ENCODE measurements around the gene RARRES1.
A peak's percentile ranks its signal among the peaks of the same experiment; 100 is the strongest.

The RARRES1 gene

DNA sequence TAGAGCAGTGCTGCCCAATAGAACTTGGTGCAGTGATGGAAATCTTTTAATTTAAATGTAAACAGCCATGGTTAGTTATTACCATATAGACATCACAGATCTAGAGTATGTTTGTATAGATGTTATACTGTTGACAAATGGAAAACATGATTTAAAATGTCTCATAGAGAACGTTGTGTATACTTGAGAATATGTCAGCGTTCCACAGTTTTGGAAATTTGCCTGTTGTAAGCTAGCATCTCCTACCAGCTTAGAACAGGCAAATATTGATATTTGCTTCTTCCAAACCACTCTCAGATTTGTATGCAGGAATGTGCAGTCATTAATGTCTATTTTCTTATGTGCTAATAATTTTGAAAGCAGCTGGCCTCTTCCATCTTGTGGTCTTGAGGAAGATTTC is 51.4 kb downstream of the RARRES1 start:
- no peak for DNase-seq

- DNase-seq = peak; percentile 96
These were observed 52.7 kb downstream of the RARRES1 start for GRCh38 chr3:158679547-158680000.

GRCh38 chr3:158678687-158679086 is 53.6 kb downstream of the RARRES1 start:
- no peak for DNase-seq

DNA sequence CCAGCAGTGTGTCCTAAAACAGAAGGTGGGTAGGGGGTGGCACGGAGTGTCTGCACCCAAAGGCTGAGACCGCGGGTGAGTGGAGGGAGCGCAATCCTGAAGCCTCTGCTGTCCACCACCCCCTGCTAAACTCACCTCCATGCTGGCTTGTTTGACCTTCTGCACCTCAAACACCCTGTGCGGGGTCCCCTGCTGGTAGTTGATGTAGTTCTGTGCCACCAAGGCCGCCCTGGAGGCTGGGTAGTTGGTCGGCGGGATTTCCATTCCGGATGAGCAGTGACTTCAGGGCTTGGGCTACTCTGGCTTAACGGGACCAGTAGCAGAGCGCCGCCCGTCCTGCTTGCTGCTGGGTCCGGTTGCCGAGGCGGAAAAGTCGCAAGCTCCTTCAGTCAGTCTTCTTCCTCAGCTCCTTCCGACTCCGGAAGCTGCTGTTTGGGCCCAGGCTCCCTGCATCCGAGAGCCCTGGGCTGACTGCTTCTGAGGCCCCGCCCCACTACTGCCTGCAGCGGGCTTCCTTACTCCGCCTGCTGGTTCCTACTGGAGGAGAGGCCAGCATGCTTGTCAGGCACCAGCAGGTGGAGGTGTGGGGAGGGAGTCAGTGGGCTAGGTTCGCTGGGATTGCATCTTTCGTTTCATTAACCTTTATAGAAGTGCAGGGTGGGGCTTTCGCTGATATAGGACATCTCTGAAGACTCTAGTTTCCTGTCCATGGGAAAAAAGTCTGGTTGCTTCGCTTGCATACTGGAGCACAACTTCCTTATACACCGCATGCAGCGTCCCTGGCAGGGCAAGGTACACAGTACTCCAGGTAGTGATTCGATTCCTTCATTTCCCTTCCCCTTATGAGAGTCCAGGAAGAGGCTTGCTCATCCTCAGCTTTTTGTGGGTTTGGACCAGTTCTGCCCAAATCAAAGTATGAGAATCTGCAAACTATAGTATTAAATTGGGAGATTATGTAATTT is 59.8 kb downstream of the RARRES1 start, which contains the start of gene LXN:
Gene LXN (minus strand): TSS at position 434 of the 962 bp plus-strand sequence. CDS start 170 bp downstream, at position 264.
- peak; percentile 96 for DNase-seq

GRCh38 chr3:158671821-158672214 is 60.4 kb downstream of the RARRES1 start:
- DNase-seq = peak; percentile 47

GRCh38 chr3:158668506-158668905 is 63.8 kb downstream of the RARRES1 start:
- DNase-seq = no peak

- no peak for DNase-seq
These were observed 65.8 kb downstream of the RARRES1 start for GRCh38 chr3:158666416-158666815.

- no peak for DNase-seq
These were observed 68.4 kb downstream of the RARRES1 start for GRCh38 chr3:158663832-158664231.

GRCh38 chr3:158663246-158663645 is 69.0 kb downstream of the RARRES1 start:
- DNase-seq = no peak

DNA sequence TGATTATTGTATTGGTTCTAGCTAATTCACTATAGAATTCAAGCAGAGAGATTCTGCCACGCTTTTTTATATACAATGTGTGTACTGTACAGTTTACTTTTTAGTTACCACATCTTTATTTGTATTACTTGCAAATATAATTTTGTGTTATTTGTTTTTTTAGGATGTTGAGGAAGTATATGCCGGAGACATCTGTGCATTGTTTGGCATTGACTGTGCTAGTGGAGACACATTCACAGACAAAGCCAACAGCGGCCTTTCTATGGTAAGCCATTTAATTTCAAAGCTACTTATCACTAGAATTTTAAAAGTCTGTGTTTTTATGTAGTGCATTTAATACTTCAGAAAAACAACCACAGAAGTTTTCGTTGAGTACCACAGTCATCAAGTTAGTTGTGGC is 71.5 kb downstream of the RARRES1 start:
- no peak for DNase-seq

GRCh38 chr3:158659454-158660237 is 72.6 kb downstream of the RARRES1 start:
- peak; percentile 92 for DNase-seq

DNA sequence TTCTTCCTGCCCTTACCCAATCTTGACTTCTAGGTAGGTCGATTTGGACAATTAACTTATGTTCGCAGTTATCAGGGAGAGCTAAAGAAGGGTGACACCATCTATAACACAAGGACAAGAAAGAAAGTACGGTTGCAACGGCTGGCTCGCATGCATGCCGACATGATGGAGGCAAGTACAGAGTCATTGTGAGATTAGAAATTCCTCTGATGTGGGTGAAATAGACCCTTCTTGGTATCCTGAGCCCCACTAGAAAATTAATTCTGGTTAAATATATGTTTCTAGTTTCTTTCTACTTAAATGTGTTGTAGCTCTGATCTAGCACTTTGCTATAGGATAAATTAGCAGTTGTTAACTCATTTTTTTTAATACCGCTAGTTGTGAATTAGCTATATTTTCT is 73.4 kb downstream of the RARRES1 start:
- DNase-seq = no peak

DNA sequence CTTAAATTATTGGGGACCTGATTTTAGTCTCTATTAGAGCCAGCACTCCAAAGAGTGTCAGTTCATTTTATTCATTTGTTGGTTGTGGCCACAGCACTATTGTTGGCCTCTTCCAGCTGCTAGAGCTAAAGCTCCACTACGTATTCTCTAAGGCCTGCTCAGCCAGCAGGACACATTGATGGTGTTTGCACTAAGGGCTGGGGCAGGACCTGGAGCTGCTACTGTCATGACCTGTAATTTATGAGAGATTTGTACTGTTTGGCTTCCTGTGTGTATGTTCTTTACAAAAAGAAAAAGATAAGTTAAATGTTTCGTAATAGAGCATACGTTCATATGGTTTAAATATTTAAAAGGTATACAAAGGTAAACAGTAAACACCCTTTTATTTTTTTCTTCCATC is 79.8 kb downstream of the RARRES1 start:
- DNase-seq = no peak

- no peak for DNase-seq
These were observed 81.1 kb downstream of the RARRES1 start for GRCh38 chr3:158651192-158651591.

DNA sequence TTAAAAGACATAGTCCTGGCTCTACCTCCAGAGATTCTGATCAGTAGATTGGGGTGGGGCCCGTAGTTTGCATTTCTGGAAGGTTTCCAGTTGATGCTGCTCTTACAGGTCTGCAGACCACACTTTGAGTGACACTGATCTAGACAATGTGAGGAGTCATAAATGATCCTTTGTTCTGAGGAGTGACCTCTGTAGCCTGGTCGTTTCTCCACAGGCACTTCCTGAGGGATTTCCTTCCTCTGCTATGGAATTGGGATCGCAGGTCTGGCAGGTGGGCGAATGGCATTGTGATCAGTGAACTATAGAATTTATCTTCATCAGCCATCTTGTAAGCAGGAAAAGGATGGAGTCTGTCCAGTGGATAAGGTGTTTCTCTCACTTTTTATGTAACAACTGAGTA is 82.5 kb downstream of the RARRES1 start:
- DNase-seq = peak; percentile 47

Measured in hematopoietic multipotent progenitor cell treated with erythropoietin and hydrocortisone succinate and interleukin-3 and kit ligand, for 6 days (in vitro differentiated cells).